ENCODE data around the gene DEDD2. TPM values are rescaled to one million over a fixed set of nuclear protein-coding genes. Genes with fewer than 3 reads are reported as not detected.

Gene DEDD2
- total RNA-seq, 1 donor from 2014 or later: 26.1 TPM

DNA sequence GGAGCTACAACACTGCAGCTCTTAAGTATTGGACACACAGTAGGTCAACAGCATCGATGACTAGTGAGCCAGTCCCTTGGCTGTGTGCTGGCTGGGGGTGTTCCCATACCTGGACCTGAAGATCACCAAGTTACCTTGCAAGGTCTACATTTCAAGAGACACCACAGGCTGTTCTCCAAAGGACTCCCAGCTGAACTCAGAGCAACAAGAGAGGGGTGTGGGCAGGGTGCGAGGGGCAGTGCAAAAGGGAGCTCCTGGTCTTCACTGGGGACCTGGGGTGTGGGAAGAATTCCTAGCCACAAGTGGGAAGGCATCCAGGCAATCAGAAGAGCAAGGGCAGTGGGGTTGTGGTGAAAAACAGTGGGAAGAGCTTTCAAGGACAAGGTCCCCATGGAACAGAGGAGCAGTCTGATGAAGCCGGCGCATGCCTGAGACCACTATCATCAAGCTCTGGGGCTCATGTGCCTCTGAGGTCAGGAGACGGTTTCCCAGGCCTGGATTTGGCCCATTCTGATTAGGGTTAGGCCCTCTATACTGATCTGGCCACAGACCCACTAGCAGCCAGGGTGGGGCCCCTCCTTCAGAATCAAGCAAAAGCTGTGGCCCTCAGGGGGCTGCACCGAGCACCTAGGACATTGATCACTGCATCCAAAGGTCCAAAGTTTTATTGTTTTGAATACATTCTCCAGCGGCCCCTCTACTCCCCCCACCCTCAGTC lies 29.6 kb upstream of the DEDD2 start:
- DNase-seq (no peak), ATAC-seq (ENCODE audit: low read depth) (no peak)
- ChIA-PET CTCF (interaction anchor here (1.3 to 3.0 kb wide), 3 partner anchors 32 to 114 kb away, joined by 4 to 29 read pairs (median 5); partner anchors contain the start of gene POU2F2), POLR2A (interaction anchor here (0.6 to 7.2 kb wide), 3 partner anchors 8 to 34 kb away, joined by 5 to 68 read pairs (median 8); partner anchors contain the start of gene ERF)
- H3K4me3 Mint-ChIP-seq: no peak overlapping the region
- TF ChIP-seq, protein P1, sequence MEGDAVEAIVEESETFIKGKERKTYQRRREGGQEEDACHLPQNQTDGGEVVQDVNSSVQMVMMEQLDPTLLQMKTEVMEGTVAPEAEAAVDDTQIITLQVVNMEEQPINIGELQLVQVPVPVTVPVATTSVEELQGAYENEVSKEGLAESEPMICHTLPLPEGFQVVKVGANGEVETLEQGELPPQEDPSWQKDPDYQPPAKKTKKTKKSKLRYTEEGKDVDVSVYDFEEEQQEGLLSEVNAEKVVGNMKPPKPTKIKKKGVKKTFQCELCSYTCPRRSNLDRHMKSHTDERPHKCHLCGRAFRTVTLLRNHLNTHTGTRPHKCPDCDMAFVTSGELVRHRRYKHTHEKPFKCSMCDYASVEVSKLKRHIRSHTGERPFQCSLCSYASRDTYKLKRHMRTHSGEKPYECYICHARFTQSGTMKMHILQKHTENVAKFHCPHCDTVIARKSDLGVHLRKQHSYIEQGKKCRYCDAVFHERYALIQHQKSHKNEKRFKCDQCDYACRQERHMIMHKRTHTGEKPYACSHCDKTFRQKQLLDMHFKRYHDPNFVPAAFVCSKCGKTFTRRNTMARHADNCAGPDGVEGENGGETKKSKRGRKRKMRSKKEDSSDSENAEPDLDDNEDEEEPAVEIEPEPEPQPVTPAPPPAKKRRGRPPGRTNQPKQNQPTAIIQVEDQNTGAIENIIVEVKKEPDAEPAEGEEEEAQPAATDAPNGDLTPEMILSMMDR (IDR thresholded peaks at IDR 0.05): no peak
- peak overlapping the region; percentile 68 for H3K27ac Mint-ChIP-seq
- H3K4me1 Mint-ChIP-seq: peaks cover 41% of the 10 kb centered on the region
- no peaks in the 10 kb centered on the region for H3K27me3 Mint-ChIP-seq
- intact Hi-C loops (cut with micrococcal nuclease): no loop called here
- H3K36me3 Mint-ChIP-seq (ENCODE audit: low read depth): peaks cover 24% of the 10 kb centered on the region
- no peaks in the 10 kb centered on the region for H3K9me3 Mint-ChIP-seq

DNA sequence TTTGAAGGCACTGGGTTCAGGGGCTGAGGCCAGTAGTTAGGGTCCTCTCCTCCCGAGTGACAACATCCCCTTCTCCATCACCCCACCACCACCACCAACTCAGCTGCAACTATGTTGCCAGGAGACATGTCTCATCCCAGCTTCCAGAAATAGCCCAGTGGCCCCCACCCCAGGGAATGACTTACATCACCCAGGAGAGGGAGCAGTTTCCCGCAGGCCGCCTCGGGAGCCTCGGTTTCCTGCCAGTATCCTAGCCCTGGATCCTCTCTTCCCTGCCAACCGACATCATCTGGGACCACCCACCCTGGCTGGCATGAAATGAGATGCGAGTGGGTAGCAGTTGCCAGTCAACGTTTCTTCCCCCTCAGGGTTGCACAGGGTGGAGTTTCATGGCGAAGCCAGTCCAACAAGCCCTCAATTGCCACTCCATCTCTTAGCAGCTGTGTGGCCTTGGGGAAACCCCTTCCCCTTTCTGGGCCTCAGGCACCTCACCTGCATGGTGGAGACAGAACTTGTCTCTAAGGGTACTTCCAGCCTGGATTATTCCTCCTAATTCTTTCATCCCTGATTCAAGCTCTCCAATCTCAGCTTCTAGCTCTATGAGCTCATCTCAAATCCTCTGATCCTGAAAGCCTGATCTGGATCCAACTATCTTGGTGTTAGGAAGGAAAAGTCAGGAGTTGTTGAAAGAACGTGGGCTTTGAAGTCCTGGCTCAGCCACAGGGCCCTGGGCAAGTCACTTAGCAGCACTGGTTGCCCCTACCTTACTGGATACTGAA lies 28.9 kb upstream of the DEDD2 start:
- CTCF ChIA-PET: interaction anchor here (1.3 to 3.0 kb wide), 3 partner anchors 33 to 113 kb away, joined by 4 to 29 read pairs (median 5); partner anchors contain the start of gene POU2F2
- TF ChIP-seq, protein P1 (IDR thresholded peaks at IDR 0.05): no peak
- no peak overlapping the region for H3K4me3 Mint-ChIP-seq
- intact Hi-C loops (cut with micrococcal nuclease): no loop called here
- H3K4me1 Mint-ChIP-seq: peaks cover 39% of the 10 kb centered on the region
- no peaks in the 10 kb centered on the region for H3K9me3 Mint-ChIP-seq
- no peak for ATAC-seq (ENCODE audit: low read depth)
- no peaks in the 10 kb centered on the region for H3K27me3 Mint-ChIP-seq
- POLR2A ChIA-PET: interaction anchor here (0.6 to 7.2 kb wide), 4 partner anchors 9 to 34 kb away, joined by 4 to 68 read pairs (median 6); partner anchors contain the start of gene ERF
- no peak for DNase-seq
- H3K27ac Mint-ChIP-seq: no peak overlapping the region
- H3K36me3 Mint-ChIP-seq (ENCODE audit: low read depth): peaks cover 28% of the 10 kb centered on the region

DNA sequence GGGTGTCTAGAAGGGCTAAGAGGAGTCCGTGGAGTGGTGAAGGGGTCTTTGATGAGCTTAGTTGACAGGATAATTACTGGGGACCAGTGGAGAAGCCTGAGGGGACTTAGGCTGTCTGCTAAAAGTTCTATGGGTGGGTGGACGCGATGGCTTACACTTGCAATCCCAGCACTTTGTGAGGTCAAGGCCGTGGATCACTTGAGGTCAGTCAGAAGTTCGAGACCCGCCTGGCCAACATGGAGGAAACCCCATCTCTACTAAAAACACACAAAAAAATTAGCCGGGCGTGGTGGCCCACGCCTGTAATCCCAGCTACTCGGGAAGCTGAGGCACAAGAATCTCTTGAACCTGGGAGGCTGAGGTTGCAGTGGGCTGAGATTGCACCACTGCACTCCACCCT lies 27.8 kb upstream of the DEDD2 start:
- H3K27me3 Mint-ChIP-seq: no peaks in the 10 kb centered on the region
- DNase-seq (no peak), ATAC-seq (ENCODE audit: low read depth) (no peak)
- ChIA-PET POLR2A (interaction anchor here (0.6 to 7.2 kb wide), 14 partner anchors 10 to 354 kb away, joined by 3 to 68 read pairs (median 6); partner anchors contain the start of gene ERF), CTCF (interaction anchor here (0.6 to 3.0 kb wide), 5 partner anchors 17 to 50 kb away, joined by 3 to 29 read pairs (median 3); no protein-coding TSS in a partner anchor)
- no peaks in the 10 kb centered on the region for H3K9me3 Mint-ChIP-seq
- H3K4me3 Mint-ChIP-seq: peak overlapping the region; percentile 99
- TF ChIP-seq, protein P1 (IDR thresholded peaks at IDR 0.05): no peak
- H3K36me3 Mint-ChIP-seq (ENCODE audit: low read depth): peaks cover 32% of the 10 kb centered on the region
- peak overlapping the region; percentile 99 for H3K27ac Mint-ChIP-seq
- H3K4me1 Mint-ChIP-seq: peaks cover 44% of the 10 kb centered on the region
- intact Hi-C loops (cut with micrococcal nuclease): no loop called here

DNA sequence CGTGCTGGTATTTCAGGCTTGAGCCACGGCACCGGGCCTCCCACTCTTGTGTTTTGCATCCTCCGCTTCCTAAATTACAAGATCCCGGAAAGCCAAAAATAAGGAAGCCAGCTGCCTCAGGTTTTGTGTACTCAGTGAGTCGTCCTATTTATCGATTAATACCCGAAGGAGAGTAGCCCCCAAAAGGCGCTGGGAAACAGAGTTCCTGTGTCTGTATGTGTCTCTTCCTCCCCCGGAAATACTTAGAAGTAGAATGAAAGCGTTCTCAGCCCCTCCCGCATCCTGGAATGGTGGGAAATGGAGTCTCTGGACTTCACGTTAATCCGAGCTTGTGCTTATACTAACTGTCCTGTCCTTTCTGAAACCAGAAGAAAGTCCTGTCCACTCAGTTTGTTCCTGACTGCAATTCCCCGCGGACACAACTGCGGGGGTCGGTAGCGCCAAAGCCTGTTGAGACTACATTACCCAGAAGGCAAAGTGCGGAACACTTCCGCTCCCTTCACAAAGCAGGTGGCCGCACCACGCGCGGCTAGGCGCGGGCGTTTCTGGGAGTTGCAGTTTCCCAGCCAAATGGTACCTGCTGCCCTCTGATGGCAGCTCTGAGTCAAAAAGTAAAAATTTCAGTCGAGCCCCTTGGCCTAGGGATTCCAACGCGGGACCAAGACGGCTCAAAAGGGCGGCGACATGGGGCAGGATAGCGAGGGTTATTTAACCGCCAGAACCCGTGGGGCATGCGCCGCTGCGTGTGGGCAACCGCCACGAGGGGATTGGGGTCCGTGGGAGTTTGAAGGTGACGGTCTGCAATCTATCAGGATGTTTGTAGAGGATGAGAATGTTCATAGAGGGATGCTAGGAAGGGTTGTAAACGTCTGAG lies 27.1 kb upstream of the DEDD2 start:
- Mint-ChIP-seq H3K4me3 (peak overlapping the region; percentile 99), H3K27ac (peak overlapping the region; percentile 99), H3K36me3 (ENCODE audit: low read depth) (peaks cover 34% of the 10 kb centered on the region), H3K4me1 (peaks cover 50% of the 10 kb centered on the region), H3K9me3 (no peaks in the 10 kb centered on the region), H3K27me3 (no peaks in the 10 kb centered on the region)
- POLR2A ChIA-PET: interaction anchor here (0.6 to 7.2 kb wide), 19 partner anchors 11 to 168 kb away, joined by 3 to 68 read pairs (median 6); partner anchors contain the start of genes CIC, ERF, PAFAH1B3 and POU2F2
- TF ChIP-seq, protein P1 (IDR thresholded peaks at IDR 0.05): no peak
- DNase-seq (peak; percentile 81), ATAC-seq (ENCODE audit: low read depth) (peak; percentile 40)
- CTCF ChIA-PET: interaction anchor here (0.6 to 4.0 kb wide), 8 partner anchors 18 to 136 kb away, joined by 3 to 29 read pairs (median 6); partner anchors contain the start of gene POU2F2
- intact Hi-C loops (cut with micrococcal nuclease): loop anchor here (1.0 kb wide), 5 partner anchors 9 to 111 kb away; no protein-coding TSS in a partner anchor

Measured in activated B cell treated with CpG ODN at 0.5 μM for 24 hours (primary cell).